IgD-negative memory B cell (primary cell): ENCODE measurements around the gene IRF1. TPM values are rescaled to one million over a fixed set of nuclear protein-coding genes. Genes with fewer than 3 reads are reported as not detected.

Source experiments
- H3K27ac Mint-ChIP-seq, 3 donors: one replicate each; pipeline ENCODE4 v1.8.0; 2020 to 2022; ENCODE audit warnings: mild to moderate bottlenecking in 3 of 3, mixed read lengths in 3 of 3, moderate library complexity in 1 of 3
- H3K27me3 Mint-ChIP-seq: one replicate; pipeline ENCODE4 v1.8.0; 2021; ENCODE audit warnings: mixed read lengths
- H3K36me3 Mint-ChIP-seq: one replicate; pipeline ENCODE4 v1.8.0; 2020; ENCODE audit warnings: mild to moderate bottlenecking, mixed read lengths
- H3K4me1 Mint-ChIP-seq, 3 donors: one replicate each; pipeline ENCODE4 v1.8.0; 2020 to 2022; ENCODE audit warnings: mixed read lengths in 3 of 3, mild to moderate bottlenecking in 1 of 3
- H3K4me3 Mint-ChIP-seq, 4 donors: one replicate each; pipeline ENCODE4 v1.8.0; 2020 to 2022; ENCODE audit warnings: mild to moderate bottlenecking in 4 of 4, mixed read lengths in 4 of 4, moderate library complexity in 3 of 4
- H3K9me3 Mint-ChIP-seq, 3 donors: one replicate each; pipeline ENCODE4 v1.8.0; 2020 to 2021; ENCODE audit warnings: mixed read lengths in 3 of 3, mild to moderate bottlenecking in 1 of 3
- polyA plus RNA-seq: library from polyadenylated mRNA; unstranded; fragments of 300-500 nt; fragmentation: Illumina TruSeq; gene quantifications from one replicate; pipeline ENCODE4 v1.2.3, GENCODE V29; 2021

The IRF1 gene
- polyA plus RNA-seq, 1 donor from 2014 or later = 207 TPM

GRCh38 chr5:132459983-132460838 is 30.4 kb downstream of the IRF1 start:
- Mint-ChIP-seq H3K9me3 (no peaks in the 10 kb centered on the region), H3K27me3 (no peaks in the 10 kb centered on the region), H3K4me1 (peaks cover 75 to 84% (median 82%) of the 10 kb centered on the region in 3 donors), H3K27ac (peak overlapping the region; percentile 41 to 89 (median 70)), H3K36me3 (peaks cover 4% of the 10 kb centered on the region), H3K4me3 (peak overlapping the region in 3 of 4 donors; percentile 69 to 92 (median 74))

DNA sequence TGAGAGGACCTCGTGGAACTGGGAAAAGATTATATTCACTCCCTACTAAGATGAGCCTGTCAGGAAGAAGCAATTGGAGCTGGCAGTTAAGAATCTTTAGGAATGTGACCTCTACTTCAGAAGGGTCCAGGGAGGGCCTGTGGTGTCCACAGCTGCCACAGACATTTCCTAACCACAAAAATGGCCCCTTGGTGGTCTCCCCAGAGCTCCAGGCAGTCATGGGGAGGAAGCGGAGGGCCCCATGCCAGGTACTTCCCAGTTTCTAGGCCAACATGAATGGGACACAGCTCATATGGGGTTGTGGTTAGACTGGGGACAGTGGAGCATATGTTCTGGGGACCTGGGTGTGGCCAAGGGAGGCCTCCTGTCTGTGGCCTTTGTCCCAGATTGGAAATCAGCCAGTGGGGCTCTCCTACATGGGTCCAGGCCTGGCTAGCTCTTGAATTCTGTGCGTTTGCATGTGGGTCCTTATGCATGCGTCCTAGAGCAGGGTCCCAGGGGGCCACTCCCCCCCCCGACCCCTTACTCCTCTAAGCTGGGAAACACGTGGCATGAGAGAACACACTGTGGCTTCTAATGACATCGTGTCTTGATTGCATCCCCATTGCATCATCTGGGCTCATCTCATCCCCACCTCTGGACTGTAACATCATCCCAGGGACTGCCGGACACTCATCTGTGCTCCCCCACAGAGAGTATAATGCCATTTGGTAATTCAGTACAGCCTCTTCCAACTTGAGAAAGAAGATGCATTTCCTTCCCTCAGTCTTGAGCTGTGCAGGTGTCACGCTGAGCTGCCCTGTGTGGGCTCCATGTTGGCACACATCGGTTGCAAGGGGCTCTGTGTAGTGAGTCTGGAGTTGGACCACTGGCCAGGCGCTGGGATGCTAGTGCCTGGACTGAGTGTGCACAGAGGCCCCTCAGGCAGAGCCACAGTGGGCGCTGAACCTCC is 31.3 kb downstream of the IRF1 start:
- Mint-ChIP-seq H3K27me3 (no peaks in the 10 kb centered on the region), H3K4me3 (peak overlapping the region in 3 of 4 donors; percentile 78 to 96 (median 87))

DNA sequence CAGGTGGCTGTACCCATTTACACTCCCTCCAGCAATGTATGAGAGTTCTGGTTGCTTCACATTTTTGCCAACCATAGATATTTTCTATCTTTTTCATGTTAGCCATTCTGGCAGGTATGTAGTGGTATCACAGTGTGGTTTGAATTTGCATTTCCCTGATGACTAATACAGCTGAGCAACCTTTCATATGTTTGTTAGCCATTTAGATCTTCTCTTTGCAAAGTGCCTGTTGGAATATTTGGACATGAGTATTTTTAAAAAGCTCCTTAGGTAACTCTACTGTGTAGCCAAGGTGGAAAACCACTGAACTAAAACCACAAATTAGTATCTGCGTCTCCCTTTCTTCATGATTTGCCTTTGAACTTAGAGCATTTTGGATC is 31.9 kb downstream of the IRF1 start:
- H3K27ac Mint-ChIP-seq = peak overlapping the region; percentile 95 to 99 (median 97)
- H3K4me3 Mint-ChIP-seq = peak overlapping the region; percentile 34 to 96 (median 82)
- H3K9me3 Mint-ChIP-seq = no peaks in the 10 kb centered on the region
- H3K27me3 Mint-ChIP-seq = no peaks in the 10 kb centered on the region
- peaks cover 67 to 83% (median 81%) of the 10 kb centered on the region in 3 donors for H3K4me1 Mint-ChIP-seq
- peaks cover 9% of the 10 kb centered on the region for H3K36me3 Mint-ChIP-seq

More for the DNA sequence above, 31.3 kb downstream of the IRF1 start:
- Mint-ChIP-seq H3K36me3 (peaks cover 6% of the 10 kb centered on the region), H3K27ac (peak overlapping the region; percentile 83 to 97 (median 95)), H3K9me3 (no peaks in the 10 kb centered on the region), H3K4me1 (peaks cover 71 to 83% (median 80%) of the 10 kb centered on the region in 3 donors)

GRCh38 chr5:132458226-132458560 is 32.4 kb downstream of the IRF1 start:
- Mint-ChIP-seq H3K27ac (peak overlapping the region; percentile 95 to 99 (median 97)), H3K36me3 (peaks cover 9% of the 10 kb centered on the region), H3K9me3 (no peaks in the 10 kb centered on the region), H3K27me3 (no peaks in the 10 kb centered on the region), H3K4me1 (peaks cover 67 to 82% (median 81%) of the 10 kb centered on the region in 3 donors), H3K4me3 (peak overlapping the region; percentile 34 to 96 (median 82))

- H3K9me3 Mint-ChIP-seq = no peaks in the 10 kb centered on the region
- peak overlapping the region; percentile 52 to 96 (median 82) for H3K4me3 Mint-ChIP-seq
- no peaks in the 10 kb centered on the region for H3K27me3 Mint-ChIP-seq
- H3K27ac Mint-ChIP-seq = peak overlapping the region; percentile 95 to 99 (median 97)
- peaks cover 13% of the 10 kb centered on the region for H3K36me3 Mint-ChIP-seq
- peaks cover 73 to 86% (median 84%) of the 10 kb centered on the region in 3 donors for H3K4me1 Mint-ChIP-seq
Measured at GRCh38 chr5:132457371-132458225, 33.0 kb downstream of the IRF1 start.

DNA sequence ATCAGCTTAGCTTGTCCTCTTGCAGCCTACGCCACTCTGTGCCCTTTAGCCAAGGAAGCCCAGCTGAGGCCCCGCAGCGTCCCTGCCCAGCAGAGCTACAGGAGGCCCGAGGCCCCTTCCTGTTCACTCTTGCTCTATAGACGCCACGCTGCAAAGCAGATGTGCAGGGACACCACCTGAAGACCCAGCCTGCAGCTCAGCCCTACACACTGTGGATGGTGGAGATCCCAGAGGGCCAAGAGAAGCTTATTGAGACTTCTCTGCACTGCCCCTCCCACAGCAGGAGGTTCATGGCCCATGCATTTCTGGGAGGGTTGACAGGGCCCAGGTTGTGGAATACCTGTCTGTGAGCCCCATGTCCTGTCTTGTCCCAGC is 33.6 kb downstream of the IRF1 start:
- Mint-ChIP-seq H3K4me3 (peak overlapping the region; percentile 52 to 96 (median 82)), H3K27ac (peak overlapping the region; percentile 95 to 99 (median 97)), H3K4me1 (peaks cover 76 to 89% (median 83%) of the 10 kb centered on the region in 3 donors), H3K36me3 (peaks cover 13% of the 10 kb centered on the region), H3K27me3 (no peaks in the 10 kb centered on the region), H3K9me3 (no peaks in the 10 kb centered on the region)

DNA sequence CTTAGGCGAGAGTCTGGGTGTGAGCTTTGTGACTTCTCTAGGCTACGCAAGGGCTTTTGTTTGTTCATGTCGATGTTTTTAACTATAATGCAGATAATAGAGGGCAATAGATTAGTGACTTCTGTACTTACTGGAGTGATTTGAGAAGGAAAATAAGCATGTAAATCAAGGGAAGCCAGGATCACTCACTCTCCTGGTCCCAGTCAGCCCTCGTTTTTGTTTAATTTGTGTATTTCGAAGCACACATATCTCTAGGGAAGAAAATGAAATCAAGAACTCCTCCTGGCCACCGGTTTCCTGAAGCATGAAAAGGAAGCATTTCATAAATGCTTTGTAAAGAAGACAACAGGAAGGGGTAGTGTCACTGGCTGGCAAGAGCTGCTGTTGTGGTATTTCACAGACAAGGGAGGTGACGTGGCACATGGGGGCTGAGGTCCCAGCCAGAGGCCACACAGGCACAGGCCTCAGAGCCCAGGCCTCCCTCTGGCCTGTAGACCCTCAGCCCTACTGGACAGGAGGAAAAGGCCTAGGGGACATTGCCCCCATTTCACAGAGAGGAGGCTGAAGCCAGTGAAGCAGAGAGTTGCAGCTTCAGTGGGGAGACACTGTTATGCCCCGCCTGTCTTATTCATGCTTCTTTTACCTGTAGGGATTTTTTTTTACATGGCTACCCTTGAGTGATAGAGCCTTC is 34.1 kb downstream of the IRF1 start:
- H3K9me3 Mint-ChIP-seq = no peaks in the 10 kb centered on the region
- H3K27ac Mint-ChIP-seq = peak overlapping the region; percentile 95 to 99 (median 97)
- H3K27me3 Mint-ChIP-seq = no peaks in the 10 kb centered on the region
- peaks cover 71 to 84% (median 80%) of the 10 kb centered on the region in 3 donors for H3K4me1 Mint-ChIP-seq
- peak overlapping the region; percentile 63 to 96 (median 82) for H3K4me3 Mint-ChIP-seq
- peaks cover 13% of the 10 kb centered on the region for H3K36me3 Mint-ChIP-seq

DNA sequence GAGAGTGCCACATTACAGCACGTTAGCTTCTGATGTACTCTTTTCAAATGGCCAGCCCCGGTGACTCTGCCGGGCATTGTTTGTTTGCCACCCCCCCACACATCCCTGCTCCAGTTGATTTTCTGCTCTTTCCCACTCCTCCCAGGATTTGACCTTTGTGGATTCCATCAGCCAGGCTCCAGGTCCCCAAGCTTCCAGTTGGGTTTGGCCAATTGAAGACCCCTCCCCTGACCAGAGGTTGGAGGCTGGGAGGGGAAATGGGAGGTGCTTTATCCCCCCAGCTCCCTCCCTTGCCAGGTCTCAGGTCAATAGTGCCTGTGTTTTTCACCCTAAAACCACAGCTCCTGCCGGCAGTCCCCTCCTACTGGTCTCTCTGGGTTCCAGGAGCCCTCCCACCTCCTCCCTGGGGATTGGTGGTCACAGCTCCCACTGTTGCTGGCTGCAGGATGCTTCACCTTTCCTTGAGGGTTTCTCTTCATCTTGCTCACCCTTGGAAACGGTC is 34.9 kb downstream of the IRF1 start:
- Mint-ChIP-seq H3K9me3 (no peaks in the 10 kb centered on the region), H3K4me3 (peak overlapping the region; percentile 63 to 96 (median 84)), H3K4me1 (peaks cover 64 to 78% (median 76%) of the 10 kb centered on the region in 3 donors), H3K36me3 (peaks cover 16% of the 10 kb centered on the region), H3K27me3 (no peaks in the 10 kb centered on the region), H3K27ac (peak overlapping the region; percentile 95 to 99 (median 97))

GRCh38 chr5:132454361-132454760 is 36.2 kb downstream of the IRF1 start:
- Mint-ChIP-seq H3K9me3 (no peaks in the 10 kb centered on the region), H3K4me1 (peaks cover 56 to 66% (median 65%) of the 10 kb centered on the region in 3 donors), H3K27ac (peak overlapping the region; percentile 81 to 97 (median 95)), H3K36me3 (peaks cover 13% of the 10 kb centered on the region), H3K27me3 (no peaks in the 10 kb centered on the region), H3K4me3 (peak overlapping the region in 2 of 4 donors; percentile 64 to 69)

GRCh38 chr5:132451387-132451786 is 39.2 kb downstream of the IRF1 start:
- peak overlapping the region in 1 of 3 donors; percentile 21 for H3K27ac Mint-ChIP-seq
- no peaks in the 10 kb centered on the region for H3K9me3 Mint-ChIP-seq
- no peaks in the 10 kb centered on the region for H3K27me3 Mint-ChIP-seq
- peaks cover 56 to 64% (median 57%) of the 10 kb centered on the region in 3 donors for H3K4me1 Mint-ChIP-seq
- H3K36me3 Mint-ChIP-seq = peaks cover 20% of the 10 kb centered on the region
- H3K4me3 Mint-ChIP-seq = no peak overlapping the region

GRCh38 chr5:132449060-132449459 is 41.5 kb downstream of the IRF1 start:
- Mint-ChIP-seq H3K4me3 (no peak overlapping the region), H3K36me3 (peaks cover 14% of the 10 kb centered on the region), H3K27ac (peak overlapping the region in 1 of 3 donors; percentile 88), H3K9me3 (no peaks in the 10 kb centered on the region), H3K27me3 (no peaks in the 10 kb centered on the region), H3K4me1 (peaks cover 54 to 58% (median 55%) of the 10 kb centered on the region in 3 donors)

DNA sequence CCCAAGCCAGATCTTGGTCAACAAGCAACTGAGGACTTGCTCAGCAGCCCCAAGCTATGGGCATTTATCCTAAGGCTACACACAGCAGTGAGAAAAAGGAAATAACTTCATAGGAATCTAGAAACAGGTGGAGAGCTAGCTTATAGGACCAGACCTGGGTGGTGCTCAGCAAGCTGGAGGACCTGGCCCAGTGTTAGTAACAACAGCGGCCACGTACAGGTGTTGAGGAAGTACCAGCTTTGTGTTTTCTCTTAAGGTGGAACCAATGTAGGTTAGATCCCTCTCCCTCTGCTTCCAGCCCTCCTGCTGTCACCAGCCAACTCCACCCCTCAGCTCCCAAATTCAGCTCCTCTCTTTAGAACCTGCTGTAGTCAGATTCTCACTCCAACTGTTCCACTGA is 43.4 kb downstream of the IRF1 start:
- Mint-ChIP-seq H3K4me1 (peaks cover 39 to 47% (median 45%) of the 10 kb centered on the region in 3 donors), H3K36me3 (peaks cover 10% of the 10 kb centered on the region), H3K9me3 (no peaks in the 10 kb centered on the region), H3K4me3 (peak overlapping the region in 2 of 4 donors; percentile 52 to 78), H3K27me3 (no peaks in the 10 kb centered on the region), H3K27ac (peak overlapping the region in 1 of 3 donors; percentile 55)

GRCh38 chr5:132446621-132447020 is 44.0 kb downstream of the IRF1 start:
- H3K27ac Mint-ChIP-seq = peak overlapping the region in 1 of 3 donors; percentile 55
- no peaks in the 10 kb centered on the region for H3K27me3 Mint-ChIP-seq
- H3K4me3 Mint-ChIP-seq = peak overlapping the region in 2 of 4 donors; percentile 10 to 74
- no peaks in the 10 kb centered on the region for H3K9me3 Mint-ChIP-seq
- H3K4me1 Mint-ChIP-seq = peaks cover 39 to 50% (median 47%) of the 10 kb centered on the region in 3 donors
- peaks cover 11% of the 10 kb centered on the region for H3K36me3 Mint-ChIP-seq
